ENCODE data around the gene HOXA11.

The HOXA11 gene

DNA sequence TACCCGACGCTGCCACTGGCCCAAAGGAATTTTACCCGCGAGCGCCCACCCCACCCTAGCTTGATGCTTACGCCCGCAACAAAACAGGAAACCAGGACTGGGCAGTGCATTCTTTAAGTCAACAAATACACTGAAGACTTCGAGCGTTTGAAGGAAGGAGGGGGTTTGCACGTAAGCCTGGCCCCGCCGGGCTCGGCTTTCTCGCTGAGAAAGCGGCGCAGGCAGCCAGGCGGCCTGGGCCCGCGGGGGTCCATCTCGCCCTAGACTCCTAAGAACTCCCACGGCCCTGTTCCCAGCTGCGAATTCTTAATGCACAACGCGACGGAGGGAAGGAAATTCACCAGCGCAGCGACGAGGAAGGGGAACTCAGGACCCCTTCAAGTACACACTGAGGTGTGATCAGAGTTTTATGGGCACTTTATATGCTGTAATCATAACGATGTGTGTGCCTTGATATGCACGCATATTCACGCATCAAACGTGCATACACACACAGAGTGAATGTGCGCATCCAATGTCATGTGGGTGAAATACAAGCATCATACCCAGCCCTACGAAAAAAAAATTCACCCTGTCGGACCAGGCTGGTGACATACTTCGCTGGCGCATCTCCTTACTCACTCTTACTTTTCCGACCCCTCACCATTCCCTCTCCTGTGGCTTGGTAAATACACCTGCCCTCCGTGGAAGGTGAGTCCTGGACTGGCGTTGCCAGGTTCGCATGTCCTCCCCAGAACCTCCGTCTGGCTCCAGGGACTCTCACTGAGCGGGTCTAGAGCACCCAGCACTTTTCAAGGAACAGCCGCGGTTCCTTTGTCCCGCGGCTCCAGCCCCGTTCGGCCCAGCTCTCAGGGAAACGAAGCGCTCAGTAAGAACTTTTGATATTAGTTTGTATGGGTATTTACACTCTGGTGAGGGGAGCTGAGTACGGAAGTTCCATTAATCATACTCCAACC, 20.6 kb upstream of the HOXA11 start:
- no peak overlapping the region for H3K27ac ChIP-seq
- no peak for TF ChIP-seq ZFX (IDR thresholded peaks at IDR 0.05; ENCODE audit: borderline replicate concordance)
- TF ChIP-seq, protein P1, sequence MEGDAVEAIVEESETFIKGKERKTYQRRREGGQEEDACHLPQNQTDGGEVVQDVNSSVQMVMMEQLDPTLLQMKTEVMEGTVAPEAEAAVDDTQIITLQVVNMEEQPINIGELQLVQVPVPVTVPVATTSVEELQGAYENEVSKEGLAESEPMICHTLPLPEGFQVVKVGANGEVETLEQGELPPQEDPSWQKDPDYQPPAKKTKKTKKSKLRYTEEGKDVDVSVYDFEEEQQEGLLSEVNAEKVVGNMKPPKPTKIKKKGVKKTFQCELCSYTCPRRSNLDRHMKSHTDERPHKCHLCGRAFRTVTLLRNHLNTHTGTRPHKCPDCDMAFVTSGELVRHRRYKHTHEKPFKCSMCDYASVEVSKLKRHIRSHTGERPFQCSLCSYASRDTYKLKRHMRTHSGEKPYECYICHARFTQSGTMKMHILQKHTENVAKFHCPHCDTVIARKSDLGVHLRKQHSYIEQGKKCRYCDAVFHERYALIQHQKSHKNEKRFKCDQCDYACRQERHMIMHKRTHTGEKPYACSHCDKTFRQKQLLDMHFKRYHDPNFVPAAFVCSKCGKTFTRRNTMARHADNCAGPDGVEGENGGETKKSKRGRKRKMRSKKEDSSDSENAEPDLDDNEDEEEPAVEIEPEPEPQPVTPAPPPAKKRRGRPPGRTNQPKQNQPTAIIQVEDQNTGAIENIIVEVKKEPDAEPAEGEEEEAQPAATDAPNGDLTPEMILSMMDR (IDR thresholded peaks at IDR 0.05) = no peak

DNA sequence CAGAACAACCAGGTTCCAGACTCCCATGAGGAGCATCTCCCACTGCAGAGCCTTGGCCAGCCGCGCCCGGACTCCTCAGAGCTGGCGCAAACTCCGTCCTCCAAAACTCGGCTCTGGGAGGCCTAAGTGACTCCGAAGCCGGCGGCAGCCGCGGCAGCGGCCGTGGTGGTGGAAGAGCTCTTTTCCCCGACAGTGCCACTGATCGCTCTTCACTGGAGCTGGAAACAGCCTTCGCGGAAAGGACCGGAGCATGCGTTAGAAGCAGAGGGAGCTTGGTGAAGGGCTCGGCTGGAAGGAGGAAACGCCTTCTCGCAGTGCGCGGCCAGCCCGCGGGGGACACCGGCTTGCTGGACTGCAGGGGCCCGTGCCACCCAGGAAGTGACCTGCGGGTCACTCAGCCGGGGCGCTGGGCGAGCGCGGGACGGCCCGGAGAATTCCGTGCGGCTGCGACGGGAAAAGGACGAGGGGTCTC, 19.9 kb upstream of the HOXA11 start:
- no peak overlapping the region for H3K27ac ChIP-seq
- no peak for TF ChIP-seq ZFX (IDR thresholded peaks at IDR 0.05; ENCODE audit: borderline replicate concordance)
- TF ChIP-seq, protein P1 (IDR thresholded peaks at IDR 0.05) = no peak

DNA sequence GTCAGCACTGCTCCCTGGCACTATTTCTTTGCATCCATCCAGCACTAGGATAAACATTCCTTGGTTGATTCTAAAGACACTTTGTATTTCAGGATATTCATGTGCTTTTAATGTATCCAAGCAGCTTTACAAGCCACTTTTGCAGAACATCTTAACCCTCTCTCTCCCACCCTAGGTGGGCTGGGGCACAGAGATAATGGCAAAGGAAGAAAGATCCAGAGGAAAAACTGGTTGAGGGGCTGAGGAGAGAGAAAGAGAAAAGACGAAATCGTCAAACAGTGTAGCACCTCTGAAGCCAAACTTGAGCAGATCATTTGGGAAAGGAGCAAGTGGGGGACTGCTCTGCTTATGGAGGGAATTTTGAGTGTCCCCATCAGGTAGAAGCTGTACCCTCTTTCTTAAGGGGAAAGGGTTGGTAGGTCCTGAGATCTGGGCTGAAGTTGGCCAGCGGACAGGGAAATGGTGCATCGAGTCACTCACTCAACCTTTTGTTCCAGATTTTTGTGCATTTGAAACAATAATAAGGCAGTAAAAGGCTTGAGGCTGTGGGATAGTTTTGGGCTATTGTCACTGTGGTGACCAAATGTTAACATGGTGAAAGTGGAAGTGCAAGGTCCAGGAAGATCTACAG, 19.0 kb upstream of the HOXA11 start:
- no peak for TF ChIP-seq ZFX (IDR thresholded peaks at IDR 0.05; ENCODE audit: borderline replicate concordance)
- TF ChIP-seq, protein P1 (IDR thresholded peaks at IDR 0.05) = no peak
- H3K27ac ChIP-seq = no peak overlapping the region

DNA sequence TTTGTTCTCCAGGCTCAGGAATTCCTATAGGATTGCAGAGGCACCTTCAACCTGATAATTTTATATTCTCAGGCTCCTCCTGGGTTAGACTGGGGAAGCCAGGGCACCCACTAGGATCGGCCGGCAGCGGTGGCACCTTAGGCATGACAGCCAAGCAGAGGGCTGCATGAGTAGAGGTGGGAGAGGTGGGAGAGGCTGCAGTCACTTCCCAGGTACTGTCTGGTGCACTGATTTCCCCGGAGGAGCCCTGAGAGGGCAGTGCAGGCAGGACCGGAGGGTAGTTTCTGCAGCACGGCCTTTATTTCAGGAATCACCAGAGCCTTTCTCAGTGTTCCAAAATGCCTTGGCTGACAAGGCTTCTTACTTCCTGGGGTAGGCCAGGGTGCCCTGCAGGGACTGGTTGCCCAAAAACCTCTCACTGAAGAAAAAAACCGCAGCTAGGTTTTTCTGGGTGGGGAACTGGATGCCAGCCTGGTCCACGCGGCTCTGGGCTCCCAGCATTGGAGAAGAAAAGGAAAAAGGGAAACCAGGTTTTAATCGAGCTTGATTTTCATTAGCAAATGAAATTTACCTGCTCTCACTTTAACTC, 18.4 kb upstream of the HOXA11 start:
- TF ChIP-seq ZFX (IDR thresholded peaks at IDR 0.05; ENCODE audit: borderline replicate concordance) = no peak
- TF ChIP-seq, protein P1 (IDR thresholded peaks at IDR 0.05) = no peak
- no peak overlapping the region for H3K27ac ChIP-seq

DNA sequence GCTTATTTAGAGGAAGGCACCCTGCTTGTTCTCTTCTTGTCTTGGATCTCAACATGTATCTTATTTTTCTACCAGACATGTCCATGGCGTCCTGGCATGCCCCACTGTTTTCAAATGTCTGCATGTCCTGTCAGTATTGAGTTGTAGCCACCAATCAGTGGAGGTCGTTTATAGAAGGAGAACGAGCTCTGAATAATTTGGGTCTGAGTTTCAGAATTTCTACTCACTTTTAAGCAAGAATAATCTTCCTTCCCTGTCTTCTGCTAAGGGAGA, 17.8 kb upstream of the HOXA11 start:
- TF ChIP-seq, protein P1 (IDR thresholded peaks at IDR 0.05) = no peak
- TF ChIP-seq ZFX (IDR thresholded peaks at IDR 0.05; ENCODE audit: borderline replicate concordance) = no peak
- no peak overlapping the region for H3K27ac ChIP-seq

DNA sequence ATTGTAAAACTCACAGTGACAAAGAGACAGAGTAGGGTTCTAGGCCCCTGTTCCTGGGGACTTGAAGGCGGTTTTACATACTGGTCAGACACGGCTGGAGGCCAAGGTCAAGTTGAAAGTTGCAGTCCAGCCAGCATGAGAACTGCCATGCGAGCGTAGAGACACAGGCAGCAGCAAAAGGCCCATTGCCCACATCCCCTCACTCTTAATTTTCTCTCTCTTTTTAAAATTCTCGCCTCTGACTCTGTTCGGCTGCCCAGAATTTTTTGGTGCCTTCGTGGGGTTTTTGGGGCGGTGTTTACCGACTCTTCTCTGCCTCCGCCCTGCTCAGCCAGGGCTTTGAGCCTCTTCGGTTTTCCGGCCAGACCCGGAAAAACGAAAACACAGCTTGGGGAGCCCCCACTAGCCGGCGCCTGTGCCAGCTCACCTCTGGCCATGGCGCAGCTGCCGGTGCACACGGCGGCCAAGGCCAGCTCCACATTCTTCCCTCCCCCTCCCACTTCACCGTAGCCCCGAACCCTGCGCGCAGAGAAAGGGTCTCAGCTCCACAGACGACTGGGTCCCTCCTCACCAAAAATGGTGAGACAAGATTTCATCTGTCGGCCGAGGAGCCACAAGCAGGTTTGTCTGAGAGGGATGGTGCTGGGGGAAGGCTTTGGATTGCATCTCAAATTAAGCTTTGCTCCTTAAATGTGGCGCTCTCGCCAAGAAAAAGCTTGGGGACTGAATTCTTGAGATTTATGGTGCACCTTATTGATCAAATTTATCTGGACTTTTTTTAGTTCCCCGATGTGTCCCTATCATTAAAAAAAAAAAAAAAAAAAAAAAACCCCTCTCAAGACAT, 17.2 kb upstream of the HOXA11 start:
- no peak overlapping the region for H3K27ac ChIP-seq

More for the DNA sequence above, 17.2 kb upstream of the HOXA11 start:
- TF ChIP-seq, protein P1 (IDR thresholded peaks at IDR 0.05) = no peak
- TF ChIP-seq ZFX (IDR thresholded peaks at IDR 0.05; ENCODE audit: borderline replicate concordance) = no peak
